ENCODE results near the gene CCDC171. TPM values are rescaled to one million over a fixed set of nuclear protein-coding genes. Genes with fewer than 3 reads are reported as not detected.

CCDC171 gene
- total RNA-seq, 2 donors from 2014 or later, result 2.3 TPM

DNA sequence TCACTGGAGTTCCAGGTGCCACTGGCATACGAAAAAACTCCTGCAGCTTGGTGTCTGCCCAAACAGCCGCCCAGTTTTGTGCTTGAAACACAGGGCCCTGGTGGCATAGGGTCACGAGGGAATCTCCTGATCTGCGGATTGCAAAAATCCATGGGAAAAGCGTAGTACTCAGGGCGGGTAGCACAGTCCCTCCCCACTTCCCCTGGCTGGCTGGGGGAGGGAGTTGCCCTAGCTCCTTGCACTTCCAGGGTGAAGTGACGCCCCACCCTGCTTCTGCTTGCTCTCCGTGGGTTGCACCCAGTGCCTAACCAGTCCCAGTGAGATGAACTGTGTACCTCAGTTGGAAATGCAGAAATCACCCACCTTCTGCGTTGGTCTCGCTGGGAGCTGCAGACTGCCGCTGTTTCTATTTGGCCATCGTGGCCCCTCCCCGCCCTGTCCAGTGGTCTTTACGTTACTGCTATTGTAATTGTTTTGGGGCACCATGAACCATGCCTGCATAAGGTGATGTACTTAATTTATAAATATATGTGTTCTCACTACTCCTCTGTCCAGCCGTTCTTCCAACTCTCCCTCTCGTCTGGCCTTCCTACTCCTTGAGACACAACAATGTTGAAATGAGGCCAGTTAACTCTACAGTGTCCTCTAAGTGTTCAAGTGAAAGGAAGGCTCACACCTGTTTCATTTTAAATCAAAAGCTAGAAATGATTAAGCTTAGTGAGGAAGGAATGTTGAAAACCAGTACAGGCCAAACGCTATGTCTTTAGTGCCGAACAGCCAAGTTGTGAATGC, 65.9 kb downstream of the CCDC171 start:
- no peaks in the 10 kb centered on the region for H3K4me1 ChIP-seq
- H3K27ac ChIP-seq, result no peak overlapping the region
- intact Hi-C loops (cut with DNase I), result no loop called here
- H3K9me3 ChIP-seq, result no peaks in the 10 kb centered on the region
- TF ChIP-seq, protein P1, sequence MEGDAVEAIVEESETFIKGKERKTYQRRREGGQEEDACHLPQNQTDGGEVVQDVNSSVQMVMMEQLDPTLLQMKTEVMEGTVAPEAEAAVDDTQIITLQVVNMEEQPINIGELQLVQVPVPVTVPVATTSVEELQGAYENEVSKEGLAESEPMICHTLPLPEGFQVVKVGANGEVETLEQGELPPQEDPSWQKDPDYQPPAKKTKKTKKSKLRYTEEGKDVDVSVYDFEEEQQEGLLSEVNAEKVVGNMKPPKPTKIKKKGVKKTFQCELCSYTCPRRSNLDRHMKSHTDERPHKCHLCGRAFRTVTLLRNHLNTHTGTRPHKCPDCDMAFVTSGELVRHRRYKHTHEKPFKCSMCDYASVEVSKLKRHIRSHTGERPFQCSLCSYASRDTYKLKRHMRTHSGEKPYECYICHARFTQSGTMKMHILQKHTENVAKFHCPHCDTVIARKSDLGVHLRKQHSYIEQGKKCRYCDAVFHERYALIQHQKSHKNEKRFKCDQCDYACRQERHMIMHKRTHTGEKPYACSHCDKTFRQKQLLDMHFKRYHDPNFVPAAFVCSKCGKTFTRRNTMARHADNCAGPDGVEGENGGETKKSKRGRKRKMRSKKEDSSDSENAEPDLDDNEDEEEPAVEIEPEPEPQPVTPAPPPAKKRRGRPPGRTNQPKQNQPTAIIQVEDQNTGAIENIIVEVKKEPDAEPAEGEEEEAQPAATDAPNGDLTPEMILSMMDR (IDR thresholded peaks at IDR 0.05), result no peak
- H3K4me3 ChIP-seq, result no peak overlapping the region
- no peaks in the 10 kb centered on the region for H3K36me3 ChIP-seq
- H3K9ac ChIP-seq (ENCODE audit: low read depth in 2 of 2, low read length in 2 of 2), result no peak overlapping the region
- DNase-seq, result no peak
- H3K27me3 ChIP-seq, result no peaks in the 10 kb centered on the region

DNA sequence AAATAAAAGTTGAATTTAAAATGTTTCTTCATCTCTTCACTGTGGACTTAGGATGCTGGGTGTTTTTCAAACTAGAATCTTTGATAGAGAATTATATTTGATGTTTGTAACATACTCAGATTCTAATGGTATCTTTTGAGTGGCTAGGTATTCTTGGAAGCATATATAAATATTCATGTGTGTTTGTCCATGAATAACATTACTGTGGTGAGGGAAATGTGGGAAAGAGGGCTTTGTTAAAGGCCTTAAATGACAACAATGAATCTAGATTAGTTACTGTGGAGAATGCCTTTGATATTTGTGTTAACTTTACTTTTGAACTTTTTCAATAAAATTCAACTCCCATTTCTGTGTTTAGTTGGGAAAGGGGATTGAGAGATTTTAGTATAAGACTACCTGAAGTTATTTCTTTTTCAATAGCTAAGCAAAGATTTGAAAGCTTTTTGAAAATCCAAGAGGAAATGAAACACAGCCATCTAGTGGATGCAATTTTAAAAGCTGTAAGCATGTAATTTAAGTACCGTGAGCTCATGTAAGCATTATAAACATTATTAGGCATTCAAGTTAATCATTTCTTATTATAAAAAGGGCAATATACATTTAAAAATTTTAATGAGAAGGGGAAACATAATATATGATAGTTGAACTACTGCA, 69.6 kb downstream of the CCDC171 start:
- H3K9me3 ChIP-seq, result no peaks in the 10 kb centered on the region
- H3K9ac ChIP-seq (ENCODE audit: low read depth in 2 of 2, low read length in 2 of 2), result no peak overlapping the region
- no peaks in the 10 kb centered on the region for H3K36me3 ChIP-seq
- intact Hi-C loops (cut with DNase I), result no loop called here
- no peak overlapping the region for H3K4me3 ChIP-seq
- no peaks in the 10 kb centered on the region for H3K4me1 ChIP-seq
- H3K27me3 ChIP-seq, result no peaks in the 10 kb centered on the region
- TF ChIP-seq, protein P1 (IDR thresholded peaks at IDR 0.05), result no peak
- H3K27ac ChIP-seq, result no peak overlapping the region
- DNase-seq, result no peak

DNA sequence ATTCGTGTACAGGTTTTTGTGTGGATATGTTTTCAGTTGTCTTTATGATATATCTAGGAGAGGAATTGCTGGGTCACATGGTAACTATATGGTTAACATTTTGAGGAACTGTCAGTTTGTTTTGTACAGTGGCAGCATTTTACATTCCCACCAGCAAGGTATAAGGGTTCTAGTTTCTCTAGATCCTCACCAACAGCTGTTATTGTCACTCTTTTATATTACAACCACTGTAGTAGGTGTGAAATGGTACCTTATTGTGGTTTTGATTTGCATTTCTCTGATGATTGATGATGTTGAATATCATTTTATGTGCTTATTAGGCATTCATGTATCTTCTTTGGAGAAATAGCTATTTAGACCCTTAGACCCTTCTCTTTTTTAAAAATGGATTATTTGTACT, 82.9 kb downstream of the CCDC171 start:
- TF ChIP-seq, protein P1 (IDR thresholded peaks at IDR 0.05), result no peak
- H3K9me3 ChIP-seq, result no peaks in the 10 kb centered on the region
- no peaks in the 10 kb centered on the region for H3K36me3 ChIP-seq
- H3K4me3 ChIP-seq, result no peak overlapping the region
- DNase-seq, result no peak
- H3K4me1 ChIP-seq, result no peaks in the 10 kb centered on the region
- no peaks in the 10 kb centered on the region for H3K27me3 ChIP-seq
- H3K27ac ChIP-seq, result no peak overlapping the region
- intact Hi-C loops (cut with DNase I), result no loop called here
- no peak overlapping the region for H3K9ac ChIP-seq (ENCODE audit: low read depth in 2 of 2, low read length in 2 of 2)

DNA sequence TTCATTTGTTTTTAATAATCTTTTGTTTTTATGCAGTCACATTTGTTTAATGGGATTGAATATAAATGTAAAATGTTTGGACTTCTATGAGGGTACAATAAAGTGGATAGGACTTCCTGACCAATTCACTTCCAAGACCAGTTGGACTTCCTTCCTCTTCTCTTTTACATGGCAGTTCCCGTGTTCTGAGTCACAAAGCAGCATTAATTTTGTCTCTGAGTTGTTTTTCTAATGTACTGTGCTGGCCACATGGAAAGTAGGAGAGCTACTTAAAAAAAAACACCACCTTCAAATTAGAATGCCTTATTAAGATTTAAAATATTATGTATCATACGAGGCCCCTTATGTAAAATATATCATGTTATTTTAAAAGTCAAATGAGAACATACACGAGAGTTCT, 87.3 kb downstream of the CCDC171 start:
- intact Hi-C loops (cut with DNase I), result no loop called here
- Histone ChIP-seq H3K36me3 (no peaks in the 10 kb centered on the region), H3K4me1 (no peaks in the 10 kb centered on the region), H3K27ac (no peak overlapping the region), H3K9ac (ENCODE audit: low read depth in 2 of 2, low read length in 2 of 2) (no peak overlapping the region), H3K9me3 (no peaks in the 10 kb centered on the region), H3K4me3 (no peak overlapping the region), H3K27me3 (no peaks in the 10 kb centered on the region)
- TF ChIP-seq, protein P1 (IDR thresholded peaks at IDR 0.05), result no peak
- no peak for DNase-seq

DNA sequence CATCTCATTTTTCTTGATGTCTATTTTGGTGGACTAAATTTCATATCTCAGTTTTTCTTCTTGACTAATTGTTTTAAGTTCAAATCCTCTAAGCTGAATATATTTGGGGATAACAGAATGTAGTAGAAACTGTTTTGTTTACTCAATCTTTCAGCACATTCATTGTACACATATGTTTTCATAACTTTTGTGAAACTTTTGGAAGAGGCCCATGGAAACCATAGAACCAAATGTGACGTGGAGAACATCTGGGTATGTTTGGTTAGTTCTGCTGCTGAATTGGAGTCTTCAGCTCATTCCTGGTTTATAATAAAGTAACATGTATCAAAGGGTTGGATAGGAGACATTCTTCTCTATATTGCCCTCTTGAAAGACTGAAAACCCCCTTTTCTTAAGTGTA, 88.4 kb downstream of the CCDC171 start:
- Histone ChIP-seq H3K9ac (ENCODE audit: low read depth in 2 of 2, low read length in 2 of 2) (no peak overlapping the region), H3K27me3 (no peaks in the 10 kb centered on the region), H3K4me3 (no peak overlapping the region), H3K9me3 (no peaks in the 10 kb centered on the region), H3K36me3 (no peaks in the 10 kb centered on the region), H3K27ac (no peak overlapping the region), H3K4me1 (no peaks in the 10 kb centered on the region)
- intact Hi-C loops (cut with DNase I), result no loop called here
- TF ChIP-seq, protein P1 (IDR thresholded peaks at IDR 0.05), result no peak
- DNase-seq, result no peak

Measured in colonic mucosa (tissue), 4 donors.